SU-DHL-6 (cell line): ENCODE data around the gene S1PR1.
"Not testable (repeated sequence)": the region's sequence is repeated elsewhere in the genome, so short reads cannot be mapped to it uniquely, and the experiment has no call there.

ENCODE experiments used
- CTCF ChIP-seq: fragments of 200-600 bp; sonication (generic); IDR thresholded peaks from one replicate; pipeline ENCODE4 v1.5.1; 2017; ENCODE audit warnings: antibody characterized with exemption, mild to moderate bottlenecking, low read length, moderate library complexity; ENCODE audit not compliant: insufficient read depth, poor library complexity, severe bottlenecking
- EZH2phosphoT487 ChIP-seq: fragments of 200-600 bp; sonication (generic), shearing (Covaris generic); conservative IDR thresholded peaks from 2 replicates; pipeline ENCODE4 v1.6.1; 2018; ENCODE audit warnings: mild to moderate bottlenecking, antibody characterized with exemption, low read length, moderate library complexity, mixed read lengths

GRCh38 chr1:101218968-101219367 is 17.9 kb upstream of the S1PR1 start:
- TF ChIP-seq CTCF, EZH2phosphoT487: not testable (repeated sequence)
